ENCODE results near the gene TPRX1.
A peak's percentile ranks its signal among the peaks of the same experiment; 100 is the strongest.
"Not testable (repeated sequence)": the region's sequence is repeated elsewhere in the genome, so short reads cannot be mapped to it uniquely, and the experiment has no call there.

The TPRX1 gene, protein sequence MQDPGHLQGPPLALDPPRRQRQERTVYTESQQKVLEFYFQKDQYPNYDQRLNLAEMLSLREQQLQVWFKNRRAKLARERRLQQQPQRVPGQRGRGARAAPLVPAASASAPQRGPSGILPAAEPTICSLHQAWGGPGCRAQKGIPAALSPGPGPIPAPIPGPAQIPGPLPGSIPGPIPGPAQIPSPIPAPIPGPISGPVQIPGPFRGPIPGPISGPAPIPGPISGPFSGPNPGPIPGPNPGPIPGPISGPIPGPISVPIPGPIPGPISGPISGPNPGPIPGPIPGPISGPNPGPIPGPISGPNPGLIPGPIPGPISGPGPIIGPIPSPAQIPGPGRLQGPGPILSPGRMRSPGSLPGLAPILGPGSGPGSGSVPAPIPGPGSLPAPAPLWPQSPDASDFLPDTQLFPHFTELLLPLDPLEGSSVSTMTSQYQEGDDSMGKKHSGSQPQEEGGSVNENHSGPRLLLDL

DNA sequence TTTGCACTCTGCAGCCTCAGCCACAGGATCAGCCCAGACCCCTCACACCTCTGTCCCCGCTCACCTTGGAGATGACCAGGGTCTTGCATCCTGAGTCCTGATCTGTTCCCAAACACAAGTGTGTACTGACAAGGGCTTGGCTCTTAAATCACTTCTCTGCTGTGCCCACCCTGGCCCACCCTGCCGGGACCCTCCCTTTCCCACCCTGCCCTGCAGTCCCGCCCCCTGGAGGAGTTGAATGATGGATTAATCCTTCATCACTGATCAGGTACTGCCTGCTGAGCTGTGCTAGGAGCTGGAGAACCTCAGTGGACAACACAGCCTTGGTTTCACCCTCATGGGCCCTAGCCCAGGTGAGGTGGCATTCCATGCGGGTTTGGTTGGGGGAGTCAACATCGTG, at the start of gene TPRX1:
Gene TPRX1, minus strand, starts transcription at position 101 of the 400 bp plus-strand sequence. Its CDS starts 12 bp downstream, at position 89.
- DNase-seq (ENCODE audit: low read depth in 3 of 3) = not testable (repeated sequence)

DNA sequence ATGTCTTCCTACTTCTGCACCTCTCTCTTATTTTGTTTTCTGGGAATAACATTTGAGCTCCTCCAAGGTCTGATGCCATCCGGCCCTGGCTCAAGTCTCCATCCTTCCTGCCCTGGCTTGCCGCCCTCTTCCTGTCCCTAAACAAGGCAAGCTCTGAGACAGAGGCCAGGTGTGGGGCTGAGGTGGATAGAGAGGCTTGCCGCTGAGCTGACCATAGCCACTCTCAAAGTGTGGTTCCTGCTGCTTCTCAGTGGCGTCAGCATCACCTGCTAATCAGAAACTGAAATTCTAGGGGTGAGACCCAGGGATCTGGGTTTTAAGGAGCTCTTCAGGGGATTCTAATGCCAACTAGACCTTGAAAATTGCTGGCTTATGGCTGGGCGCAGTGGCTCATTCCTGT, 48.7 kb upstream of the TPRX1 start:
- no peak for DNase-seq (ENCODE audit: low read depth in 3 of 3)

DNA sequence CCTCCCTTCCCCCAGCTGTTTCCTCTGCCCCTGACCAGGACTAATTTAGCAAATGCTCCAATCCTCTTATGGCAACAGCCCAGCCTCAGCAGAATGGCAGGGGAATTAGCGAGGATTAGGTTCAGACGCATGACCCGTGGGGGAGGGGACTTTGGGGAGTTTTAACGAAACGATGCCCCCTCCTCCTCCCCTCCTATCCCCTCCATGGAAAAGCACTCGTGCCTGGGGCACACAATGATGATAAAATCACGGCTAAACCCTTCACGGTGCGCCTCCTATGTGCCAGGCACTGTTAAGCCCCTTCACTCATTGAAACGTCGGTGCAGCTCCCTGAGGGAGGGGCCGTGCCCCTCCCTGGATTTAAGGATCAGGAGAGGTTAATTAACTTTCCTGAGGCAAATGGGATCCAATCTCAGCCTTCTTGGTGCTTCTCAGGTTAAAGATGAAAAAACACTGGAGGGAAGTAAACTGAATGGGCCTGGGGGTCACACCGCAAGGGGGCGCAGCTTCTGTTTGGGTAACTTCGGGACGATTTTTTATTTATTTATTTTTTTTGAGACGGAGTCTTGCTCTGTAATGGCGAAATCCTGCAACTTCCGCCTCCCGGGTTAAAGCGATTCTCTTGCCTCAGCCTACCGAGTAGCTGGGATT, 44.6 kb upstream of the TPRX1 start:
- peak in 2 of 3 experiments; percentile 1 to 41 for DNase-seq (ENCODE audit: low read depth in 3 of 3)

DNA sequence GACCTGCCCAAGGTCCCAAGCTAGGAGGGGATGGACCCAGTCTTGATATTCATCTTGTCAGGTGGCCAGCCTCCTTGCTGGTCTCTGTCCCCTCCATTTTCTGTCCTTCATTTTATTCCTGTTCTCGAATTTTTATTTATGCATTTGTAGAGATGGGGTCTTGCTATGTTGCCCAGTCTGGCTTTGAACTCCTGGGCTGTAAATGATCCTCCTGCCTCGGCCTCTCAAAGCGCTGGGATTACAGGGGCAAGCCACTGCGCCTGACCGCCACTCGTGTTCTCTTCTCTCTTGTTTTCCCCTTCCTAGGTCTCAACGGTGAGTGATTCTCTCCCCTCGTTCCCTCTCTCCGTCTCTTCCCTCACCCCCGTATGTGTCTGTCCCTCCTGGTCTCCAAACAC, 44.1 kb upstream of the TPRX1 start:
- no peak for DNase-seq (ENCODE audit: low read depth in 3 of 3)

DNA sequence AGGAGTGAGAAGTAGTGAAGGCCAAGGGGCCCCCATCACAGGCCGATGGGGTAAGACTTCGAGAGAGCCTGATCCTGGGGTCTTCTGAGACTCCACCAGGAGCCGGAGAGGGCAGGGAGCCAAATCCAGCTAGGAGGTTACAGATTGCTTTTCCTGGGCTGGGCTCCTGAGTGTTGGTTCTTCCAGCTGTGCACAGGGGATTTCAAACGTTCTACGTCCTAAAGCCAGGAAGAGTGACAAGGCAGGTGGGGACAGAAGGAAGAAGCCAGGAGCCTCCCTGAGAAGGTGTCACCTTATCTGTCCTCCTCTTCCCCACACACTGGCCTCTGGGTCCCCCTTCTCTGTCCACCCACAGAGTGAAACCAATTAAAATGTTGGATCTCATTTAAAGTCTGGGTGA, 38.6 kb upstream of the TPRX1 start:
- DNase-seq (ENCODE audit: low read depth in 3 of 3) = no peak

DNA sequence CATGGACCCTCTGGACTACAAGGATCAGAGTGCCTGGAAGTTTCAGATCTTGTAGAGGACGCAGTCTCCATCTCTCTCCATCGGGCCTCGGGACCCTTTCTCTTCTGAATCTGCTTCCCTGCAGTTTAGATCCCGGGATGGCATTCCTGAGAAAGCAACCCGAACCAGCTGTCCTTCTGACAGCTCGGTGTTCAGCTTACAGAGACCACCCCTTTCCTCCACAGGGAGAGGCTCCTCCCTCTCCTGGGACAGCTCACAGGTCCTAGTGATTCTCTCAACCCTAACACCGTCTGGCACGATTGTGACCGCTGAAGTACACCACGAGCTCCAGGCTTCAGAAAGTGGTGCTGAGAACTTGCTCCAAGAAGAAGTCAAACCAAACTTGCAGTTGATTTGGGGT, 35.6 kb upstream of the TPRX1 start:
- no peak for DNase-seq (ENCODE audit: low read depth in 3 of 3)

DNA sequence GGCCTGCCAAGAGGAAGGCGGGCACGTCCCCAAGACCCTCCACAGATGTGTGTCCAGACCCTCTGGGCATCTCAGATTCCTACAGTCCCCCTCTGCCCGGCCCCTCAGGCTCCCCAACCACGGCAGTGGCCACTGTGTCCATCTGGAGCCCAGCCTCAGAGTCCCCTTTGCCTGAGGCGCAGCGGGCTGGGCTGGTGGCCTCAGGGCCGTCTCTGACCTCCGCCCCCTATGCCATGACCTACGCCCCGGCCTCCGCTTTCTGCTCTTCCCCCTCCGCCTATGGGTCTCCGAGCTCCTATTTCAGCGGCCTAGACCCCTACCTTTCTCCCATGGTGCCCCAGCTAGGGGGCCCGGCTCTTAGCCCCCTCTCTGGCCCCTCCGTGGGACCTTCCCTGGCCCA, 35.1 kb upstream of the TPRX1 start:
- no peak for DNase-seq (ENCODE audit: low read depth in 3 of 3)

DNA sequence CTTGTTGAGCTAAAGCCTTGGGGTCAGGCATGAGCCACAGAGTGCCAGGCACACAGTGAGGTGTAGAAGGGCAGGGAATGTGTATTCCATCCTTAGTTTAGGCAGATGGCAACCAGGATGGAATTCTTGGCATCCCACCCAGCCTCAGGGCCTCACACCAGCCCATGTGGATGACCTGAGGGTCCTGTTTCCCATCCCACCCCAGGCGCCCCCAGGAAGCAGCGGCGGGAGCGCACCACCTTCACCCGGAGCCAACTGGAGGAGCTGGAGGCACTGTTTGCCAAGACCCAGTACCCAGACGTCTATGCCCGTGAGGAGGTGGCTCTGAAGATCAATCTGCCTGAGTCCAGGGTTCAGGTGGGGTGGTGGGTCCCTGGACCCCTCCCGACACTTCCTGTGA, 31.7 kb upstream of the TPRX1 start:
- DNase-seq (ENCODE audit: low read depth in 3 of 3) = no peak

DNA sequence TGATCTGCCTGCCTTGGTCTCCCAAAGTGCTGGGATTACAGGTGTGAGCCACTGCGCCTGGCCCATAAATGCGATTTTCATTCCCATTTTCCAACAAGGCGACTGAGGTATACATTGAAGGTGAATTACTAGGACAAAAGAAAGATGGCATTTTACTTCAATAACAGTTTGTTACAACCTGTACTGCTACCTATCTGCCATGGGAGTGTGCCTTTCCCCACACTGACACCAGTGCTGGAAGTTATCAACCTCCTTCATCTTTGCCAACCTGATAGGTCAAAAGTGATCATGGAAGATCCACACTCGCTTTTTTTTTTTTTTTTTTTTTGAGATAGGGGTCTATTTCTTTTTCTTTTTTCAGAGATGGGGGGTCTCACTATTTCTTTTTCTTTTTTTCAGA, 28.4 kb upstream of the TPRX1 start:
- no peak for DNase-seq (ENCODE audit: low read depth in 3 of 3)

DNA sequence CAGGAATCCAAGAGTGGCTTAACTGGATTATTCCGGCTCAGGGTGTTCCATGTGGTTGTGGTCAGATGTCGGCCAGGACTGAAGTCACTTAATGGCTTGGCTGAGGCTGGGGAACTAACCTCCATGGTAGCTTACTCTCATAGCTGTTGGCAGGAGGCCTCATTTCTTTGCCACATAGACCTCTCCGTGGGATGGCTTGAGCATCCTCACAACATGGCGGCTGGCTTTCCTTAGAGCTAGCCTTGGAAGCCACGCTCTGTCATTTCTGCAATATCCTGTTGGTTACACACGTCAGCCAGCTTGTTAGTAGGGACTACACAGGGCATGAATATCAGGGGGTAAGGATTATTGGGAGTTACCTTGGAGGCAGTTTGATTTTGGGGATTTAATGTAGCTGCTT, 22.4 kb upstream of the TPRX1 start:
- no peak for DNase-seq (ENCODE audit: low read depth in 3 of 3)

DNA sequence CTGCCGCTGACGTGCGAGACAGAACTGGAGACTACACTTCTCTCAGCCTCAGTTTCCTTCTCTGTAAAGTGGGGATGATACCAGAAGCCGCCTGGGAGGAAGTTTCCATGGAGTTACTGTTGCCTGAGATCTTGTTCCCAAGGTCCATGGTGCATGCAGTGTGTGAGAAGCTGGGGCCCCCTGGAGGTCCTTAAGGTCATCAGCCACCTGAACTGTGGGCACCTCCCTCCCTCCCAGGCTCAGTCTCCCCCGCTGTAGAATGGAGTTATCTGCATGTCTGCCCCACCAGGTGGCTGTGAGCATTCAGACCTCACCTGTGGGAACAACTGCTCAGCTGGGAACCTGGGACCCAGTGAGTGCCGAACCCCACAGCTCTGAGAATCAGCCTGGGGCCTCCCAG, 20.0 kb upstream of the TPRX1 start:
- no peak for DNase-seq (ENCODE audit: low read depth in 3 of 3)

DNA sequence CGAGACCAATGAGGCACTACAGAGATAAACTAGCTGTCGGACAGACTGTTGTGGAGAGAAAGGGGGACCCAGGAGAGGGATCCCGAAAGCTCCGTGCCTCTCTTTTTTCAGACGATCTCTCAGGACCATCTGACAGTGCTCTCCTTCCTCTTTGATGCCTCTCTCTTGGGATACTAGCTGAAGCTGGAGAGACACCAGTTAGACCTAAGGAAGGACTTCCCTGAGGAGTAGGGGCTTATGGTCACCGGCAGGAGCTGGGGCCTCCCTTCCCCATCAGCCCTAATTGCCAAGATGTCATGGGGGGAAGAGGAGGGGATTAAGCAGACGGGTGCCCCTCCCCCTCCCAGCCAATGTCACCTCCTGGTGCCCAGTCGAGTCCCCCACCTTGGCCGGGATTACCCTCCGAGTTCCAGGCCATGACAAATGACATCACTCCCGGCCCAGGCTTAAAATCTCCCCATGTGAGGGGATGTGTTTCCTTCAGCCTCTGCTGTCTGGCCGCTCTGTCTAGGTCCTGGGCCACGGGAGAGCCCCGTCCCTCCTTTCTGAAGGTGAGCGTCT, 17.2 kb upstream of the TPRX1 start, which contains the start of gene CRX:
Gene CRX, plus strand, starts transcription at position 478 of the 561 bp plus-strand sequence. CDS start 12,507 bp downstream, outside the sequence.
- no peak for DNase-seq (ENCODE audit: low read depth in 3 of 3)

DNA sequence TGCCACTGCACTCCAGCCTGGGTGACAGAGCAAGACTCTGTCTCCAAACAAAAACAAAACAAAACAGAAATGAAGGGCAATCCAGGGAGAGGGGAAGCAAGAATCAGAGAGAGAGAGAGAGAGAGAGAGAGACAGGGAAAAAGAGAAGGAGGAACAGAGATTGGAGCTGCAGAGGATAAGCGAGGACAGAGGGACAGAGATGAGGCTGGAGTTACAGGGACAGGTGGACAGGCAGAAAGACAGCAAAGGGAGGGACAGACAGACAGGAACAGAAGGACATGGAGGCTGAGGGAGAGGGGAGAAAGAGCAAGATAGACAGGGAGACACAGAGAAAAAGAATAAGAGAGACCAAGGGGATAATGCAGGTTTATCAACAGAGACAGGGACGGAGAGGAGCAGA, 16.1 kb upstream of the TPRX1 start:
- no peak for DNase-seq (ENCODE audit: low read depth in 3 of 3)

DNA sequence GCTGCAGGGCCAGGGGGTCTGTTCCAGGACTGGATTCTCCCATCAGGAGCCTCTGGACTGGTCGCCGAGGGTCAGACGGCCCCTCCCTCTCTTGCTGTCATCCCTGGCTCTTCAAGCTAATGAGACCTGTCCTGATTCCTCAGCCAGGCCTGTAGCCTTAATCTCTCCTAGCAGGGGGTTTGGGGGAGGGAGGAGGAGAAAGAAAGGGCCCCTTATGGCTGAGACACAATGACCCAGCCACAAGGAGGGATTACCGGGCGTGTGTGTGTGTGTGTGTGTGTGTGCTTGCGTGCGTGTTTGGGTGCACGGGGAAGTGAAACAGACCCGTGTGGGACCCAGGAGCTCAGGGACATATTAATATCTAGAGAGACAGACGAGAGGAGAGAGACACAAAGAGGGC, 15.5 kb upstream of the TPRX1 start:
- DNase-seq (ENCODE audit: low read depth in 3 of 3) = no peak

DNA sequence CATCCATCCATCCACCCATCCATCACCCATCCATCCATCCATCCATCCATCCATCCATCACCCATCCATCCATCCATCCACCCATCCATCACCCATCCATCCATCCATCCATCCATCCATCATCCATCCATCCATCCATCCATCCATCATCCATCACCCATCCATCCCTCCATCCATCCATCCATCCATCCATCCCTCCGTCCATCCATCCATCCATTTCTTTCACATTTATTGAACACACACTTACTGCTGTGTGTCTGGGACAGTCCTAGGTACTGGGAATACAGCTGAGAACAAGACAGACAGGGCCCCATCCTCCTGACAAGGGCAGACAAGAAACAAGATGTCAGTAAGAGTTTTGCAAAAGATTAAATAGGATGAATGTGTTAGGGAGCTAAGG, 13.9 kb upstream of the TPRX1 start:
- DNase-seq (ENCODE audit: low read depth in 3 of 3) = not testable (repeated sequence)

DNA sequence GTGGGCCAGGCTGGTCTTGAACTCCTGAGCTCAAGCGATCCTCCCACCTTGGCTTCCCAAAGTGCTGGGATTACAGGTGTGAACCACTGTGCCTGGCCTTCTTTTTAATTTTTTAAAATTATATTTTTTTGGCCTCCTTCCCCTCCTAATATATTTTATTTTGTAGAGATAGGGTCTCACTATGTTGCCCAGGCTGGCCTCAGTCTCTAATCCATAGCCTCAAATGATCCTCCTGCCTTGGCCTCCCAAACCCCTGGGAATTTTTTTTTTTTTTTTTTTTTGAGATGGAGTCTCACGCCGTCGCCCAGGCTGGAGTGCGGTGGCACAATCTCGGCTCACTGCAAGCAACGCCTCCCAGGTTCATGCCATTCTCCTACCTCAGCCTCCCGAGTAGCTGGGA, 11.9 kb upstream of the TPRX1 start:
- not testable (repeated sequence) for DNase-seq (ENCODE audit: low read depth in 3 of 3)

DNA sequence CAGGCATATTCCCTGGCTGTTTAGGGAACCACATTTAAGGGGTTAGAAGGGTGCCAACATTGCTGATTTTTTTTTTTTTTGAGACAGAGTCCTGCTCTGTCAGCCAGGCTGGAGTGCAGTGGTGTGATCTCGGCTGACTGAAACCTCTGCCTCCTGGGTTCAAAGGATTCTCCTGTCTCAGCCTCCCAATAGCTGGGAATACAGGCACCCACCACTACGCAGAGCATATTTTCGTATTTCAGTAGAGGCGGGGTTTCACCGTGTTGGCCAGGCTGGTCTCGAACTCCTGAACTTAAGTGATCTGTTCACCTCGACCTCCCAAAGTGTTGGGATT, 9.6 kb upstream of the TPRX1 start:
- DNase-seq (ENCODE audit: low read depth in 3 of 3) = no peak

DNA sequence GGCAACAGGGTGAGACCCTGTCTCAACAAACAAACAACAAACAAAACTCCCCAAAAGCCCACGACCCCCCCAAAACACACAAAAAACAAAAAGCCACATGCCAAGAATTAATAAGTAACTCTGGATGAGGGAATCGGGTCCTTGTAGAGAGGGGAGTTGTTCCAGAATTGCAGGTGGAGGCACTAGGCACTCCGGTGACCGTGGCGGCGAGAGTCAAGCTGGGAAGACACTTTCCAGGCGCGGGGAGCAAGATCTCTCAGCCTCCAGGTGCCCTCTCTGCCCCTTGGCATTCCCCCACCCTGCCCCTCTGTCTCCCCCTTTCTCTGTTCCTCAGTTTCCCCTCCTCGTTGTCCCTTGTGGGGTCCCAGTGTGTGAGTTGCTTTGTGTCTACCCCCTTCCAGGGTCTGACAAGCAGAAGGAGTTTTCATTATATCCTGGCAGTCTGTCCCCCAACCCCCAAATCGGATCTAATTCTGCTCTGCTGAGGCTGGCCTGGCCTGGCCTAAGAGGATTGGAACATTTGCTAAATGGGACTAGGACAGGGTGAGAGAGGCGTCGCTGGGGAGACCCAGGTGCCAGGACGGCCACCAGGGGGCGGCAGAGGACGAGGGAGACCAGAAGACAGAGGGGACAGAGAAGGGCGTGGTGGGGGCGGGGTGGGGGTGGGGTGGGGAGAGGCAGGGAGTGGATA, 9.1 kb upstream of the TPRX1 start:
- peak; percentile 63 to 80 (median 64) for DNase-seq (ENCODE audit: low read depth in 3 of 3)

DNA sequence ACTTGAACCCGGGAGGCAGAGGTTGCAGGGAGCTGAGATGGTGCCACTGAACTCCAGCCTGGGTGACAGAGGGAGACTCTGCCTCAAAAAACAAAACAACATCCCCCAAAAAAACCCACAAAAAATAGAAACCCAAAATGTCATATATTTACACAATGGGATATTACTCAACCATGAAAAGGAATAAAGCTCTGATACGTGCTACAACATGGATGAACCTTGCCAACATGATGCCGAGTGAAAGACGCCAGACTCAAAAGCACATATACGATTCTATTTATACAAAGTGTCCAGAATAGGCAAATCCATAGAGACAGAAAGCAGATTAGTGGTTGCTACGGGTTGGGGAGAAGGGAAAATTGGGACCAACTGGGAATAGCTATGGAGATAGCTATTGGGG, 2.1 kb upstream of the TPRX1 start:
- DNase-seq (ENCODE audit: low read depth in 3 of 3) = no peak

DNA sequence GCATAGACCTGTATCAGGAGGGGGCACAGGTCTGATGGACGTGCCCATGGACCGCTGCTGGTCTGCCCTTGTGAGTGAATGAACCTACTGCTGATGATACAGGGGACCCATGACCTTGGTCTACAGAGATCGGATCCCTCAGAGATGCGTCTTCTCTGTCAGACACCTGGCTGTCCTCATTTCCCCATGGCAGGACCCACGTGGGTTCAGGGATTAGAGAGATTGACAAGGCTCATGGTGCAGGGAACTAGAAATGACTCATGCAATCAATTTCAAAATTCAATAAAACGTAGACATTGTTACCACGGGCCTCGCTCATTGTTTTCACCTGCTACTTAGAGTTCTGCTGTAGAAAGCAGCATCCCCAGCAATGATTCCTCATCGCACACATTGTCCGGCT, 962 bp upstream of the TPRX1 start:
- no peak for DNase-seq (ENCODE audit: low read depth in 3 of 3)

DNA sequence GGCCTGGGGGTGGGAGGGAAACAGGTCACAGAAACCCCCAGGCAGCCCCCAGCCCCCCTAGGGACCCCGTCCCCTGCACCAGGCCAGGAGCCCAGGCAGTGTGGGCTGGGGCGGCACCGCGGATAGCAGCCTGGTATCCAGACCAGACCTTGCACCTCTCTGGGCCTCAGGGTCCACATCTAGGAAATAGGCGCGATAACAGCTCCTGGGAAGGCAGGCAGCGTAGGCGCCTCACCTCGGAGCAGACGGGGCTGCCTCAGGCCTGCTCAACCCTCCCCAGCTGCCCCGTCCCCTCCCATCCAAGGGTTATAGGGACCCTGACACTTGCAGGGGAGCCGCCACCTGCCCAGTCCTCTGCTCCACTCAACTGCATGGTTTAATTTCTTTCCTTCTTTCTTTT, 680 bp downstream of the TPRX1 start:
- DNase-seq (ENCODE audit: low read depth in 3 of 3) = not testable (repeated sequence)

DNA sequence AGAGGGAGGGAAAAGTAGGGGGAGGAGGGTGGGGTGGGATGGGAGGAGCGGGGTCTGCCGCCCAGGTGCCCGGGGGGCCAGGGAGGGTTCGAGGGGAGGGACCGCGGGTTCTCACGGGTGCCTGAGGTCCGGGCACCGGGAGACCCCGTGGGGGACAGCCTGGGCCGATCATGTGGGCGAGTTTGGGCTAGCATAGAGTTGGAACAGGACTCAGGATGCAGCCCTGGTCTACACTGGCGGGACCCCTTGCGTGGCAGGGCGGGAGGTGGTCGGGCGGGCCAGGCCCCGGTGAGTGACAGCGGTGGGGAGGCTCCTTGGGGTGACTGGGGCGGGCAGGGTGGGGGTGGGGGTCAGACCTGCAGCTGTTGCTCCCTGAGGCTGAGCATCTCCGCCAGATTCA, 1.2 kb downstream of the TPRX1 start:
- DNase-seq (ENCODE audit: low read depth in 3 of 3) = not testable (repeated sequence)
